SU-DHL-6 (cell line): ENCODE measurements around the gene MTFR1L.

Experiments
- CTCF ChIP-seq: fragments of 200-600 bp; sonication (generic); IDR thresholded peaks from one replicate; pipeline ENCODE4 v1.5.1; 2017; ENCODE audit warnings: antibody characterized with exemption, mild to moderate bottlenecking, low read length, moderate library complexity; ENCODE audit not compliant: insufficient read depth, poor library complexity, severe bottlenecking
- EZH2phosphoT487 ChIP-seq: fragments of 200-600 bp; sonication (generic), shearing (Covaris generic); conservative IDR thresholded peaks from 2 replicates; pipeline ENCODE4 v1.6.1; 2018; ENCODE audit warnings: mild to moderate bottlenecking, antibody characterized with exemption, low read length, moderate library complexity, mixed read lengths

- TF ChIP-seq EZH2phosphoT487 (no peak), CTCF (no peak)
These were observed 20.3 kb upstream of the MTFR1L start for GRCh38 chr1:25799352-25799934.
